Upper lobe of right lung (tissue), 1 donor: ENCODE data around the gene RNF213. TPM values are rescaled to one million over a fixed set of nuclear protein-coding genes. Genes with fewer than 3 reads are reported as not detected.

Experiments used
- ATAC-seq: fragments of 200-7000 bp; cut with Tn5 transposase; one replicate; pipeline ENCODE4 v1.9.1; 2020; ENCODE audit warnings: mild to moderate bottlenecking, moderate library complexity
- DNase-seq: peaks from one replicate; pipeline ENCODE4 v3.0.0-alpha.2; 2020
- H3K27ac ChIP-seq: fragments of 200-600 bp; one replicate; pipeline ENCODE4 v1.8.0; 2022
- H3K27me3 ChIP-seq: fragments of 200-600 bp; one replicate; pipeline ENCODE4 v1.8.0; 2022; ENCODE audit warnings: mild to moderate bottlenecking
- H3K36me3 ChIP-seq: fragments of 200-600 bp; one replicate; pipeline ENCODE4 v1.8.0; 2022
- H3K4me1 ChIP-seq: fragments of 200-600 bp; one replicate; pipeline ENCODE4 v1.8.0; 2022
- H3K4me3 ChIP-seq: fragments of 200-600 bp; one replicate; pipeline ENCODE4 v1.8.0; 2022; ENCODE audit warnings: mild to moderate bottlenecking
- H3K9me3 ChIP-seq: fragments of 200-600 bp; one replicate; pipeline ENCODE4 v1.8.0; 2022
- intact Hi-C: fragments of 100-400 bp; cut with DNase I; formaldehyde crosslinking; loops from one replicate; pipeline ENCODE4 v1.11.0; 2022
- total RNA-seq: library from RNA; stranded (reverse); fragmentation: NEBNext Ultra II Directional; extraction: Animal tissue kit (Norgen Biotek cat#: 25700); gene quantifications from one replicate; pipeline ENCODE4 v1.2.1, GENCODE V29; 2021
- TF ChIP-seq, protein P1 (sequence below): fragments of 200-600 bp; IDR thresholded peaks from one replicate; pipeline ENCODE4 v1.8.0; 2022; ENCODE audit warnings: antibody characterized with exemption
- donor health status: DM: no; HTN: yes; CAD: no; lungs with severe emphysema.

RNF213 gene
- total RNA-seq, 1 donor from 2014 or later, result 236 TPM

DNA sequence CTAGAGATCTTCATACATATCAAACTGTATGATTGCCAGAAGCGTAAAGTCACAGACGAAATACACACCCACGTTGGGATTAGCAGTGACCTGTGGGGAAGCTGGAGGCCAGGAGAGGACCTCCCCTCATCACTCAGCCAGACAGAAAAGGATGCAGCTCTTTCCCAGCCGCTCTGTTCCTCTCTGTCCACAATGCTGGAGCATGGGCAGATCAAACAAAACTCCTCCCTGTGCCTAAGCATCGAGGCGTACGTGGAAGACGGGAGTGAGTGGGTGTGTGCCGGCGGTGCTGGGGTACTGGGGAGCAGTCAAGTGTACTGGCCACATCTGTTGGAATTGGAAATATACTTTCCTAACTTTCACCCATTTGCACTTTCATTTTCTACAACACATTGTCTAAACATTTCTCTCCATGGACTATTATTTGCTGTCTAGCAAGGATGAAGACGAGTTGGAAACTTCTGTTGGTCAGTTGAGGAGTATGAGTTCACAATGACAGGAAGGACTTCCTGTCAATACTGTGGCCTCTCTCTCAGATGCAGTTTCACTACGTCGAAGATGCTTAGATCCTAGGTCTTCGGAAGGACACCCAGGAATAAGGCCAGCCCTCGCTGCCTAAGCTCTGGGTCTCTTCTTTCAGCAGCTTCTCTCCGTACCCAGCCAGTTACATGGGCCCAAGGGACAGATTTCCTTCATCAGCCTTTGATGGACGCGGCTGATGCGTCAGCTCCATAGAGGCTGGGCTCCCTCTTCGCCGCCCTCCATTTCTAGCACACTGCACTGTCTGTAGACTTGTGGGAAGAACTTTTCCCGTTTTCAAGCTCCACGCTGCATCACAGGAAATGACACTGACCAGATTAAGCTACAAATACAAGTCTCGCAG, 123.7 kb downstream of the RNF213 start:
- intact Hi-C loops, result no loop called here
- Histone ChIP-seq H3K4me1 (no peaks in the 10 kb centered on the region), H3K27ac (no peak overlapping the region)

DNA sequence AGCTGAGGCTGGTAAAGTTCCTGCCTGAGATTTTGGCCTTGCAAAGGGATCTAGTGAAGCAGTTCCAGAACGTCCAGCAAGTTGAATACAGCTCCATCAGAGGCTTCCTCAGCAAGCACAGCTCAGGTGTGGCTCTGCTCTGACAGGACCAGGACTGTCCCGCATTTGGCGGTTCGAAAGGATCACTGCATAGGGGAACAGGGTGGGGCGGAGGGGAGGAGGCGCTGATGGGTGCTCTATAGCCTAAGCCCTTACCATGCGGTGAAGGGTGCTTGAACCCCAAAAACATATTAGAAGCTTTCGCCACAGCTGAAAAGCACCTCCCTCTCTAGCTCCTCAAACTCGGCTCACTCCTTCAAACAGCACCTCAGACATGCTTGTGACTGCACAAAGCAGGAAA, 124.4 kb downstream of the RNF213 start:
- TF ChIP-seq, protein P1, sequence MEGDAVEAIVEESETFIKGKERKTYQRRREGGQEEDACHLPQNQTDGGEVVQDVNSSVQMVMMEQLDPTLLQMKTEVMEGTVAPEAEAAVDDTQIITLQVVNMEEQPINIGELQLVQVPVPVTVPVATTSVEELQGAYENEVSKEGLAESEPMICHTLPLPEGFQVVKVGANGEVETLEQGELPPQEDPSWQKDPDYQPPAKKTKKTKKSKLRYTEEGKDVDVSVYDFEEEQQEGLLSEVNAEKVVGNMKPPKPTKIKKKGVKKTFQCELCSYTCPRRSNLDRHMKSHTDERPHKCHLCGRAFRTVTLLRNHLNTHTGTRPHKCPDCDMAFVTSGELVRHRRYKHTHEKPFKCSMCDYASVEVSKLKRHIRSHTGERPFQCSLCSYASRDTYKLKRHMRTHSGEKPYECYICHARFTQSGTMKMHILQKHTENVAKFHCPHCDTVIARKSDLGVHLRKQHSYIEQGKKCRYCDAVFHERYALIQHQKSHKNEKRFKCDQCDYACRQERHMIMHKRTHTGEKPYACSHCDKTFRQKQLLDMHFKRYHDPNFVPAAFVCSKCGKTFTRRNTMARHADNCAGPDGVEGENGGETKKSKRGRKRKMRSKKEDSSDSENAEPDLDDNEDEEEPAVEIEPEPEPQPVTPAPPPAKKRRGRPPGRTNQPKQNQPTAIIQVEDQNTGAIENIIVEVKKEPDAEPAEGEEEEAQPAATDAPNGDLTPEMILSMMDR, result no peak
- intact Hi-C loops, result no loop called here
- DNase-seq, result no peak

More for the DNA sequence above, 123.7 kb downstream of the RNF213 start:
- Histone ChIP-seq H3K27me3 (no peaks in the 10 kb centered on the region), H3K9me3 (no peaks in the 10 kb centered on the region), H3K4me3 (no peak overlapping the region), H3K36me3 (peaks cover 100% of the 10 kb centered on the region)
- no peak for DNase-seq
- TF ChIP-seq, protein P1, result no peak
- ATAC-seq, result no peak

DNA sequence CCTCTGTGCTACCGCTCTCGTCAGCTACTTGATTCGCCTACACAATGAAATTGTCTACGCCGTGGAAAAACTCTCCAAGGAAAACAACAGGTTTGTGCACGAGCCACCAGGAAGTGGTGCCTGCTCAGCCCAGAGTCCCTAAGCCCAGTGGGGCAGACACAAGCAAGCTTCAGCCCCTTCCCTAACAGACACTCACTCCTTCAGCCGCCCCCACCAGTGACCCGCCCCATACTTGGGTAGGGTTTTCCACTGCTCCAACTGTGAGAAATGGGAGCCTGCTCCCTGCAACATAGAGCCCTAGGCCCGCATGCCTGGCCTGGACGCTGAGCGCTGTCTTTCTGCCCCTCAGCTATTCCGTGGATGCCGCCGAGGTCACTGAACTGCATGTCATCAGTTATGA, 125.7 kb downstream of the RNF213 start:
- TF ChIP-seq, protein P1, result no peak
- ATAC-seq, result no peak

More for the DNA sequence above, 124.4 kb downstream of the RNF213 start:
- H3K4me1 ChIP-seq, result no peaks in the 10 kb centered on the region
- H3K9me3 ChIP-seq, result no peaks in the 10 kb centered on the region
- no peak overlapping the region for H3K4me3 ChIP-seq
- no peak for ATAC-seq
- peaks cover 100% of the 10 kb centered on the region for H3K36me3 ChIP-seq
- H3K27ac ChIP-seq, result no peak overlapping the region
- H3K27me3 ChIP-seq, result no peaks in the 10 kb centered on the region

DNA sequence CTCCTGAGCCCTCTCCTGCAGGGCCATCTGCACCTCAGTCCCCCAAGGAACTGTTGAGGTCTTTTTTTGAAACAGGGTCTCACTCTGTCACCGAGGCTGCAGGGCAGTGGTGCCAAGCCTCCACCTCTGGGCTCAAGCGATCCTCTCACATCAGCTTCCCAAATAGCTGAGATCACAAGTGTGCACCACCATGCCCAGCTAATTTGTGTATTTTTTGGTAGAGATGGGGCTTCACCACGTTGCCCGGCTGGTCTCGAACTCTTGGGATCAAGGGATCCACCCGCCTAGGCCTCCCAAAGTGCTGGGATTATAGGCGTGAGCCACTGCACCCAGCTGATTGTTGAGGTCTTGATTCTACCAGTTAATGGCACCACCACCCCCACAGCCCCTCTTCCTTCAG, 126.4 kb downstream of the RNF213 start:
- peaks cover 99% of the 10 kb centered on the region for H3K36me3 ChIP-seq
- H3K4me3 ChIP-seq, result no peak overlapping the region
- DNase-seq (no peak), ATAC-seq (no peak)
- no peak overlapping the region for H3K27ac ChIP-seq
- no peaks in the 10 kb centered on the region for H3K9me3 ChIP-seq
- TF ChIP-seq, protein P1, result no peak
- intact Hi-C loops, result no loop called here
- no peaks in the 10 kb centered on the region for H3K27me3 ChIP-seq
- H3K4me1 ChIP-seq, result no peaks in the 10 kb centered on the region

More for the DNA sequence above, 125.7 kb downstream of the RNF213 start:
- H3K4me3 ChIP-seq, result no peak overlapping the region
- DNase-seq, result no peak
- no peaks in the 10 kb centered on the region for H3K4me1 ChIP-seq
- intact Hi-C loops, result no loop called here
- no peaks in the 10 kb centered on the region for H3K9me3 ChIP-seq
- H3K36me3 ChIP-seq, result peaks cover 100% of the 10 kb centered on the region
- no peak overlapping the region for H3K27ac ChIP-seq
- H3K27me3 ChIP-seq, result no peaks in the 10 kb centered on the region

DNA sequence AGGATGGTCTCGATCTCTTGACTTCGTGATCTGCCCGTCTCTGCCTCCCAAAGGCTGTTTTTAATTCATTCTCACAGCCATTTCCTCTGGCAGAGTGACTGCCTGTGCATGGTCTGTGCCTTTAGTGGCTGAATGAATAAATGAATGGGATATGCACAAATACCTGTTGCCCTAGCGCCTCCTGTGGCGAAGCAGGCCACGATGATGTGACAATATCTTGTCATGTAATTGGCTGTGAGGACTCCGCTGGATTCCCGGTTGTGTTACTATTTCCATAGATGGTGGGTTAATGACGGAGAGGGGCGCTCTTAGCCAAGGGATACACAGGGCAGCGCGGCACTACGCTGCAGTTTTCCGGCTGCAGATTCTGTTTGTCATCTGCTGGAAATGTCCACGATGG, 127.5 kb downstream of the RNF213 start:
- no peaks in the 10 kb centered on the region for H3K27me3 ChIP-seq
- no peak overlapping the region for H3K4me3 ChIP-seq
- H3K4me1 ChIP-seq, result no peaks in the 10 kb centered on the region
- no peak for DNase-seq
- no peaks in the 10 kb centered on the region for H3K9me3 ChIP-seq
- intact Hi-C loops, result no loop called here
- H3K27ac ChIP-seq, result no peak overlapping the region
- TF ChIP-seq, protein P1, result no peak
- ATAC-seq, result no peak
- peaks cover 97% of the 10 kb centered on the region for H3K36me3 ChIP-seq
